Renal pelvis (tissue), 4 donors: ENCODE measurements around the gene SLC17A7. TPM values are rescaled to one million over a fixed set of nuclear protein-coding genes. Genes with fewer than 3 reads are reported as not detected.
"Not testable (repeated sequence)": the region's sequence is repeated elsewhere in the genome, so short reads cannot be mapped to it uniquely, and the experiment has no call there.

Experiments used
- DNase-seq: peaks from one replicate; pipeline ENCODE4 v3.0.0-alpha.2; 2013
- polyA plus RNA-seq, 3 donors: library from polyadenylated mRNA; unstranded; fragments of 120-200 nt; gene quantifications; one replicate each; pipeline ENCODE4 v1.2.1, GENCODE V29; 2013; ENCODE audit not compliant: insufficient read length in 3 of 3

Gene SLC17A7
- polyA plus RNA-seq, 3 donors = 0.28 to 0.62 (median 0.55) TPM

DNA sequence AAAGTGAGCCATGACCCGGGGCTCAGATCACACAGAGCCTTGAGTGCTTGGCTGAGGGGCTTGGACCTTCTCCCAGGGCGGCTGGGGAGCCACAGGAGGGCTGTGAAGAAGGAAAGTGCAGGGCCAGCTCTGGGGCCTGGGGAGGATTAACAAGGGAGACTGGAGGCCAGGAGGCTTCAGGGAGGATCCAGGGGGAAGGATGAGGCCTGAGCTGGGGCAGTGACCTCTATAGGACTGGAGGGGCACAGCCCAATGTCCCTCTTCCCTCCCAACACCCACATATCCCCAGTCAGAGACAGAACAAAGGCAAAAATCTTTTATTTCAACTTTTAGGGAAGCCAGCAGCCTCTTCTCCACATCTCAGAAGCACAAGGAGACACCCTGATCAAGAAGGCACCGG is 4.7 kb upstream of the SLC17A7 start:
- DNase-seq = no peak

DNA sequence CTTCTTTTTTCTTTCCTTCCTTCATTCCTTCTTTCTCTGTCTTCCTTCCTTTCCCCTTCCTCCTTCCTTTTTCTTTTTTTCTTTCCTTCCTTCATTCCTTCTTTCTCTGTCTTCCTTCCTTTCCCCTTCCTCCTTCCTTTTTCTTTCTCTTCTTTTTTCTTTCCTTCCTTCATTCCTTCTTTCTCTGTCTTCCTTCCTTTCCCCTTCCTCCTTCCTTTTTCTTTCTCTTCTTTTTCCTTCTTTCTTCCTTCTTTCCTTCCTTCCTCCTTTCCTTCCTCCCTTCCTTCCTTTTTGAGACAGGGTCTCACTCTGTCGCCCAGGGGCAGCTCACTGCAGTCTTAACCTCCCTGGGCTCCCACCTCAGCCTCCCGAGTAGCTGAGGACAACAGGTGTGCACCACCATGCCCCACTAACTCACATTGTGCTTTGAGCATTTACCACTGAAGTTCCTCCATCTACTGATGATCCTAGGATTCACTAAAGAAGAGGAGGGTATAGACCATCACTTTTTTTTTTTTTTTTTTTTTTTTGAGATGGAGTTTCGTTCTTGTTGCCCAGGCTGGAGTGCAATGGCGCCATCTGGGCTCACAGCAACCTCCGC is 2.9 kb upstream of the SLC17A7 start:
- not testable (repeated sequence) for DNase-seq

DNA sequence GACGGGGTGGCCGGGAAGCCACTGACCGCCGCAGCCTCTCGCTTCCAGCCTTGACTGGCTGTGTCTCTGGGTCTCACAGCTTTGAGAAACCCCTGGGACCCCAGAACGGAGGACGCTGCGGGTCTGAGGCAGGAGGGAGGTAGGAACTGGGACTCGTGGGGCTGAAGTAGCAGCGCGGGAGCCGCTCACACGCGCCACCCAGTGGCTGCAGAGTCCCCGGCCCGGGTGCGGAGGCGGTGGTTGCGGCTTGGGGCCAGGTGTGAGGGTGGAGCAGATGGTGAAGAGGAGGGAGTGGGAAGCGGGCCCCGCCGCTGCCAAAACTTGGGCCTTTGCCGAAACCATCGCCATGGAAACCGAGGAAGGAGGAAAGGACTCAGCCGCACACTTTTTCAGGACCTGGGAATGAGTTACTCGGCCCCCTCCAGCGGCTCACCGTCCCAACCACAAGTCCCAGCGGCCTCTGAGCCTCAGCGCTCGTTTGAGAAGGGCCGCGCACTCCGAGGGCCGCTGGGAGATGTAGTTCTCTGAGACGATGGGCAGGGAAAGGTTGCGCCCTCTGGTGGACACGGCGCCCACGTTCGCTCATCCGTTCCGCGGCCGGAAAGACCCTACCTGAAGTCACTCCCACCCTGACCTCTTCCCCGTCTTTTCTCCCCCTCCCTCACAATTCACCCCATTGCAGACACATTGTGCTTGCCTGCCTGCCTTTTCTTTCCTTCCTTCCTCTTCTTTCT is 2.2 kb upstream of the SLC17A7 start:
- peak; percentile 94 for DNase-seq

DNA sequence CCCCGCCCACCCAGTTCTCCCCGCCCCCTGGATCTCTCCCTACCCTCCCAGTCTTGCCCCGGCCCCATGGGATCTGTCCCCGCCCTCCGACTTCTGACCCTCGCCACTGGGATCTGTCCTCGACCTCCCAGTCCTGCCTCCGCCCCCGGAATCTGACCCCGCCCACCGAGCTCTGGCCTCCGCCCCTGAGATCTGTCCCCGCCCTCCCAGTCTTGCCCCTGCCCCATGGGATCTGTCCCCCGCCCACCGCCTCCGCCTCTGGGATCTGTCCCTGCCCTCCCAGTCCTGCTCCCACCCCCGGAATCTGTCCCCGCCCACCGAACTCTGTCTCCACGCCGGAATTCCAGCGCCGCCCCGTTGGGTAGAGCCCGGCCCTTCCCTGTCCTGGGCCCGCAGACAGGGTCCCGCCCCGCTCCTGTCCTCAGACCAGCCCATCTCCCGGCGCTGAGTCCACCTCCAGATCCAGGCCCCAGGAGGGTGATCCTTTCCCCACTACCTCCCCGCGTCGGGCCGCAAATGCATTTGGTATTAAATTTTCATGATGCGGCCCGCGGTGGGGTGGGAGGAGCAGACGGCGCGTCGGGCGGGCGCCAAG is 1.5 kb upstream of the SLC17A7 start:
- peak; percentile 81 for DNase-seq

DNA sequence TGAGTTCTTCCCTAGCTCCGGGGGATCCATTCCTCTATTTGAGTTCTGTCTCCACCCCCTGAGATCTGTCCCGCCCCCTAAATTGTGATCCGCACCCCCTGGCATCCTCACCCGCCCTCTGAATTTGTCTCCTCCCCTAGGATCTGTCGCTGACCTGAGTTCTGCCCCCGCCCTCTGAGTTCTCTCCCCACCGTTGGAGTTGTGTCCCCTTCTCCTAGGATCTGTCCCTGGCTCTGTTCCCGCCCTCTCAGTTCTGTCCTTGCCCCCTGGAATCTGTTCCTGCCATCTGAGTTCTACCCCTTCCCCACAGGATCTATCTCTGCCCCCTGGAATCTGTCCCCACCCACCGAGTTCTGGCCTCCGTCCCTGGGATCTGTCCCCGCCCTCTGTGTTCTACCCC is 1.0 kb upstream of the SLC17A7 start:
- no peak for DNase-seq

DNA sequence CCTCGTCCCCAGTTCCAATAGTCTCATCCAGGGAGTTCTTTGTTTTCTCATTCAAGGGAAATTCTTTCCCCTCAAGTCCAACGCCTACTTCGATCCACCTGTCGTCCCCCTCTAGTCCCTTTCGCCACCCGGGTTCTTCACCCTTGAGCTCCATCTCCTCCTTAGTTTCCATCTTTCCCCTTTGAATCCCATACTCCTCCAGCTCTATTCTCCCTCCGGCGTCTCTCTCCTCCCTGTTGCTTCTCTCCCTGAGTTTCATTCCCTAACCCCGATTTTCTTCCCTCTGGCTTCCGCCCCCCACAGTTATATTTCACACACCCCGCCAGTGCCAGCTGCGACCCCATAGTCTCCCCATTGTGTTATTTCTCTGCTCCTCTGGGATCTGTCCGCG is 628 bp upstream of the SLC17A7 start:
- no peak for DNase-seq

DNA sequence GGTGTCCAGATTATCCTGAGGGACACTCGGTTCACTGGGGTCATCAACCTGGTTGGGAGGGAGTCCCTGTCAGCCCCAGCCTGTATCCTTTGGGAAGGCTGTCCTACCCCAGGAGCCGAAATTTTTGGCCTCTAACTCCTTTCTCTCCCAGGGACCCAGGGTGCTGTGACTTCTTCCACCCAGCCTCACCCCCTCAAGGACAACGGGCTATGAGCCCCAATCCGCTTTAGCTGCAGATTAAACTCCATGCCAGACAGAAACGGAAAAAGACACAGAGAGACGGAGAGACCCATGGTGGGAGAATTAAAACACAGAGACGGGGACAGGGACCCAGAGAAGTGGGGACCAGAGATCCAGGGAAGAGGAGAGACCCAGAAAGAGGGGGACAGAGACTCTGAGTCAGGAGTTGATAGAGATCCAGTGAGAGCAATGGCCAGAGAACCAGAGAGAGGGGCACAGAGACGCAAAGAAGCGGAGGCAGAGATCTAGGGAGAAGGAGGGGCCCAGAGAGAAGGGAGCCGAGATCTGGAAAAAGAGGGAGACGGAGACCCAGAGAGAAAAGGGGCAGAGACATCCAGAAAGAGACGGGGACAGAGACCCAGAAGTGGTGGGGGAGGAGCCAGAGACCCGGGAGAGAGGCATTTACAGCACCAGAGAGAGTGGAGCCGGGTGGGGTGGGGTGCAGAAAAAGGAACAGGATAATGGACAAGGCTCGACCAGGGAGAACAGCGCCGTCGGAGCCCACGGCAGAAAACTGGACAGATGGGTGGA is 703 bp downstream of the SLC17A7 start:
- DNase-seq = no peak

DNA sequence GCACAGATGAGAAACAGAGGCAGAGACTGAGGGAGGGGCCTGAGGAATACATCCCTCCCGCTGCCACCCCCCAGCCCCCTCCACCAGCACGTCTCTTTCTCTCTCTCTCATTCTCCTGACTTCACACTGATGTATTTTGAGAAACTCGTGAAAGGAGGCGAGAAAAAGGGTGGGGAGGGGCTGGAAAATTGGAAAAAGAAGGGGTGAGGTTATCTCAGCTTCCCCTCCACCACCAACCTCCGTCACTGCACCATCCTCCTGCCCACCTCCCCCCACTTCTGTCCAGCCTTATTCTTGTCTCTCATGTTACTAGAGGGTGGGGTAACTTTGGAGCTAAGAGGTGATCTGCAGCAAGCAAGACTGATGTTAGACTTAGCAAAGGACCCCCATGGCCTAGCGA is 1.5 kb downstream of the SLC17A7 start:
- DNase-seq = no peak

DNA sequence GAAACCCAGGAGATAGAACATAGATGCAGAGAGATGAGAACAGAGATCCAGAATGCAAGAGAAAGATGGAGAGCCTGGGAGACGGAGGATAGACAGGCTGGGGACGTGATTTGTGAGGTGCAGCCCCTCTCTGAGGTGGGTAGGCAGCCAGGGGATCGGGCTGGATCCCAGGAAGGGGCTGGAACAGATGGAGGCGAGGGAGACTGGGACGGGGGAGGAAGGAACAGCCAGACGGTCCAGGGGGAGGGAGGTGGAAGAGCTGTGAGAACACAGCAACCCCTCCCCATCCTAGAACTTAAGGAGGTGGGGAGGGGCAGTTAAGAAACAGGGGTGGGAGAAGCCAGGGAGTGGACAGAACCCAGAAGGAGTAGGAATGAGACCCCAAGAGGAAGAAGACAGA is 3.1 kb downstream of the SLC17A7 start:
- DNase-seq = no peak

DNA sequence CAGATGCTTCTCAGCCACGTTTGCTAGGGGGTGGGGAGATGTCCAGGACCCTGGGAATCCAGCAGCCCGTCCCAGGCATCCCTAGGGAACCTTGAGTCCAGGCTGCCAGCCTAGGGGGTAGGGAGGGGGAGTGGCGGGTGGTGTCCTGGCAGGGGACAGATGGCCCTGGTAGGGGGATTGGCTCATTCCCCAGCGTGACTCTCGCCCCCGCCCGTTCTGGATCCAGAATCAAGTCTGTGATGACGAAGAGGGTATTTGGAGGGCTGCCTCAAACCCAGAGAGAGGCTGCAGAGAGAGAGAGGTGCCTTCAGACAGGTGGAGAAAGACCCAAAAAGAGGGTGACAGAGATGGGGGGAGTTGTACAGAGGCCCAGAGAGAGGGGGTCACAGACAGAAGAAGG is 4.1 kb downstream of the SLC17A7 start:
- DNase-seq = no peak

DNA sequence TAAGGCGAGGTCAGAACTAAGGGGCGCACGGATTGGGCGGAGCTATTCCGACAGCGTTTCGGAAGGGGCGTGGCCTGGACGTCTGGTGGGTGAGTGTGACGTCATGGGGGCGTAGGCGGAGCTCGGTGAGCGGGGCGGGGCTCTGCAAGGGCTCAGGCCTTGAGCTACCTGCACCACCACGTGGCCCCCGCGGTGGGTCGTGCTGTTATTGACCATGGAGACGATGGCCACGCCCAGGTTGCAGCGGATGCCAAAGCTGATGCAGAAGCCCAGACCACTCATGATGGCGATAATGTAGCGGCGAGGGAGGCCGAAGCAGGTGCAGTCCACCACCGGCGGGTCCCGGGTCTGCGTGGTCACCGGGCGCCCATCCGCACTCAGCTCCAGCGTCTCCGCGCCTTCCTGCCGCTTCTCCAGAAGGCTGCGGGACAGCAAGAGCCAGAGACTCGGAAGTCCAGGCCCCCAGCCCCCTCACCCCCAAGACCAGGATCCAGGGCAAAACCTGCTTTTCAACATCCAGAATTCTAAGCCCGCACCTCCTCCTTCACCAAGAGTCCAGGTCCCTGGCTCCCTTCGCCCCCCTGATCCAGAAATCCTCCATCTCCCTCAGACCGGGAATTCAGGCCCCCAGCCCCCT is 4.8 kb downstream of the SLC17A7 start:
- no peak for DNase-seq

DNA sequence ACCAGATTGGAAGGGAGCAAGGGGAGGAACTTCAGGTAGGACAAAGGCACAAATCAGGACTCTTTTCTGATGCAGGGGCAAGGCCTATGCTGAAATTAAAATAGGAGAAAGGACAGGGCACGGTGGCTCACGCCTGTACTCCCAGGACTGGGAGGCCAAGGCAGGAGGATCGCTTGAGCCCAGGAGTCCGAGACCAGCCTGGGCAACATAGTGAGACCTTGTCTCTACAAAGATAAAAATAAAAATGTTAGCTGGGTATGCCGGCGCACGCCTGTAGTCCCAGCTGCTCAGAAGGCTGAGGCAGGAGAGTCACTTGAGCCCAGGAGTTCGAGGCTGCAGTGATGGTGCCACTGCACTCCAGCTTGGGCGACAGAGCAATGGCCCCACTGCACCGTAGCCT is 5.7 kb downstream of the SLC17A7 start:
- DNase-seq = no peak

DNA sequence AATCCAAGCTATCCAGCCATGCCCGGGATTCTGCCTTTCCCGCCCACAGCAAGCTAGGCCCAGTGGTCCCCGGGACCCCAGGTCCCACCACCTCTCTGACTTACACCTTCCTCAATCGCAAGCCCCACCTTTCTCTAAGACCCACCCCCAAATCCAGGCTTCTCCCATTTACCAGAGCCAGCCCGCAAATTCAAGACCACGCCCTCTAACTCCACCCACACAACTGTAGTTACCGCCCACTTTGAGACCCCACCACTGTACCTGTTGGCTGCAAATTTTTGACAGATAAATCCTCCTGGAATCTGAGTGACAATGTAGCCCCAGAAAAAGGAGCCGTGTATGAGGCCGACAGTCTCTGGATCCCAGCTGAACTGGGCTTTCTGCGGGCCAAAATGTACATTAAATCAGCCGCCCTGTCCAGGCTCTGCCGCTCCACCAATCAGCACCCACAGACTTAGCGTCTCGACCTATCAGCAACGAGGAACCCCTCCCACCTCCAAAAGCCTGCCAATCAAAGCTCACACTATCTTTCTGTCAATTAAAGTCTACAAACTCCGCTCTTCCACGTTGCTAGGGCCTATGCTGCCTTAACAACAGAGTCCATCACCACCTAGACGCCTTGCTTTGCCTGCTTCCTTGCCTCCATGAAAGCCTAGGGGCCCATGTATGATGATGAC is 6.3 kb downstream of the SLC17A7 start:
- no peak for DNase-seq

DNA sequence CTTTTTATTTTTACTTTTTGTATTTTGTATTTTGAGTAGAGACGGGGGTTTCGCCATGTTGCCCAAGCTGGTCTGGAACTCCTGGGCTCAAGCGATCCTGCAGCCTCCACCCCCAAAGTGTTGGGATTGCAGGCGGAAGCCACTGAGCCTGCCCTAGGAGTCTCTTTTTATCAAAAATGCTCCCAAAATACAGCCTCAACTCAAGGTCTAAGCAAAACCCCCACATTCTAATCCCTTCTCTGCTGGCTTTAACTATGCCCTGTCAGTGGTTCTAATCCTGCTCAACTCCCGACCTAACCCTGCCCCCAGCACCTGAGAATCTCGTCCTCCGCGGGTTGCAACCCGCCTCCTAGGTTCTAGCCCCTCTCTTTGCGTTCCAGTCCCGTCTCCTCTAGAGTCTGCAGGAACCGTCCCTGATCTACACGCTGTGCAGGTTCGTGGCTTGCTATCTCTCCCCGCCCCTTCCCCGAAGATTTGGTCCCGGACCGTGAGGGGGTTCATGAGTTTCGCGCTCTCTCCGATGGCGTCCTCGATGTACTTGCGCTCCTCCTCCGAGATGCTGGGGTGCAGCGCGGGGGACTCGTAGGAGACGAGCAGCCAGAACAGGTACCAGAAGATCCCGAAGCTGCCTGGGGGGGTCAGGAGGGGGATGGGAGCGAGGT is 8.0 kb downstream of the SLC17A7 start:
- no peak for DNase-seq

DNA sequence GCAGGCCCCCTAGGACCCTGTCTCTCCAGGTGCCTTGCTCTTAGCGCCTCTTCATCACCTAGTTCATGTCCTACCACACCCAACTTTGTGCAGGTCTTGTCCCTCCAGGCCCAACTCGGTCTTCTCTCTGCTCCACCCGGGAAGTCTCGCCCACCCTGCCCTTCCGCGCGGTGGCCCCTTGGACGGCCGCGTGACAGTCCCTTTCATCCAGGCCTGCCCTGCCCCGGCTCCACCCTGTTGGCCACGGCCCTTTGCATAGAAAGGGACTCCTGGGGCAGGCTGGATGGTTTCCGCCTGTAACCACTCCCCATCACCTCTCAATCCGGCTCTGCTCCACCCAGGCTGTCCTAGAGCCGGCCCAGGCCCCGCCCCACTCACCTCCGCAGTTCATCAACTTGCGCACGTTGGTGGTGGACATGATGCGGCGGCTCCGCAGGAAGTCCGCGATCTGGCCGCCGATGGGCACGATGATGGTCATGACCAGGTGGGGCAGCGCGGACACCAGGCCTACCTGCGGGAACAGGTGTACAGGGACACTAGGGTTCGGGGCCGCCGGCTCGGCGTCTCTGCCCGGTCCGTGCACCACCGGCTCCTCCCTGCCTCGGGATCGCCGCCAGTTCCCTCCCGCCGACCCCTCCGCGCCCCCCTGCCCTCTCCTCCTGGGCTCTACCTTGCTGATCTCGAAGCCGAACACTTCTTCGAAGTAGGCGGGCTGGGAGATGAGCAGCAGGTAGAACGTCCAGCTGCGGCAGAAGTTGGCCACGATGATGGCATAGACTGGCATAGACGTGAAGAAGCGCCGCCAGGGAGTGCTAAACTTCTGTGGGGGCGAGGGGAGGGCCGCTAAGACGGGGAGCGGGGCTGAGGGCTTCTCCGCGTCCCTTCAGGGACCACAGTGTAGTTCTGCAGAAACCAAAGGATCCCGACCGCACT is 8.9 kb downstream of the SLC17A7 start:
- DNase-seq = no peak

DNA sequence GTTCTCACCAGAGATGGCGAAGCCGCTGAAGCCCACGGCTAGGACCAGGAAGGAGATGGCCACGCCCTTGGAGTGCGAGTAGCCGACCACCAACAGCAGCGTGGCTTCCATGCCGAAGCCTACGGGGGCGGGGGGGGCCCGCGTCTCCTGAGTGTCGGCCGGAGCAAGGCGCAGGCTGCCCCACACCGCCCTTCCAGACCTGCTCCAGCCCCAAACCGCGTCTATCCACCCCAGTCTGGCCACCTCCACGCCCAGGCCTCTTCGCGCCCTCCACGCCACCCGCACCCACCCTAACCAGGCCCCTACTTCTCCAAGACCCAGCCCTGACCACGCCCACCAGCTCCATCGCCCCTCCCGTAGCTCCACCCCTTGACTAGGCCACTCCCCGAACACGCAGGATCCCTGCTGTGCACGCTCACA is 10.0 kb downstream of the SLC17A7 start:
- DNase-seq = no peak

DNA sequence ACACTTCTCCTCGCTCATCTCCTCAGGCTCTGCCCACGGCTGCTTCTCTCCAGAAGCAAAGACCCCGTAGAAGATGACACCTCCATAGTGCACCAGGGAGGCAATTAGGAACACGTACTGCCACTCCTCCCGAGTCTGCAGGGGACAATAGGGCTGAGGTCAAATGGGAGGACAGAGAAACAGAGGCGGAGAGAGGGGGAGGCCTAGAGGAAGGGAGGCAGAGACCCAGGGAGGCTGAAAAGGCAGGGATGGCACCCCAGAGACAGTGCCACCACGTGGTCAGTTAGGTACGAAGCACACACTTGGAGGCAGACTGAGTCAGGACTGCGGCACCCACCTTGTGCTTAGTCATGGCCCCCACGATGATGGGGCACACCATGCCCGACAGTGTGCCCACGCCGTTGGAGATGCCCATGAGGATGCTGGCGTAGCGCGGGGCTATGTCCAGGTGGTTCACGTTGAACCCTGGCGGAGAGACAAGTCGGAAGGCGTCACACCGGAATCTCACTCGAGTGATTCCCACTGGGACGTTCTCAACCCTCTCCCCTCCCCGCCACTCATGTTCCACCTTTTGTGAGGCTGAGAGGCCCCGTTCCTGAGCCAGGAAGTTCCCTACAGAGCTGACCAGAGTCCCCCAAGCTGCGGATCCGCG is 10.5 kb downstream of the SLC17A7 start:
- DNase-seq = no peak

DNA sequence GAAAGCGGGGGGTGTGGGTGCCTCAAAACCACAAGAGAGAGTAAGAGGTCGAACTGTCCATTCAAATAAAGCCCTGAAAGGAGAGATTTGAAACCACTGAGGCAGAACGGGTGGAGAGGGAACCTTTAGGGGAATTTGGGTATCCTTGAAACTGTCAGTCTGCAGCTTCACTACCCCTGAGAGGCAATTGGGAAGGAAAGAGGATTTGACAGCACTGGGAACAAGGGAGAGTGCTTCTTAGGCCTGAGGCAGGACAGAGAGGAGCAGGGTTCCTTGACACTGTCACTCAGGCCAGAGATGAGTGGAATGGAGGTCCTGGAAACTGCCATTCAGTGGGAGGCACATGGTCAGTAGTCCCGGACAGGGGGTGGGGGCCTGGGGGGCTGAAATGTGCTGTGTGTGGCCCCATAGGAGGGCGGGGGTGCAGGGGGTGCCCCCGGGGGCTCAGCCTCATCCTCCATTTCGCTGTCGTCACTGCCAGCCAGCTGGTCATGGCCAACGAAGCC is 11.1 kb downstream of the SLC17A7 start:
- no peak for DNase-seq
